ENCODE measurements around the gene GABPB1.

GRCh38 chr15:50289749-50290148 lies 65.2 kb downstream of the GABPB1 start:
- TF ChIP-seq, protein P1, sequence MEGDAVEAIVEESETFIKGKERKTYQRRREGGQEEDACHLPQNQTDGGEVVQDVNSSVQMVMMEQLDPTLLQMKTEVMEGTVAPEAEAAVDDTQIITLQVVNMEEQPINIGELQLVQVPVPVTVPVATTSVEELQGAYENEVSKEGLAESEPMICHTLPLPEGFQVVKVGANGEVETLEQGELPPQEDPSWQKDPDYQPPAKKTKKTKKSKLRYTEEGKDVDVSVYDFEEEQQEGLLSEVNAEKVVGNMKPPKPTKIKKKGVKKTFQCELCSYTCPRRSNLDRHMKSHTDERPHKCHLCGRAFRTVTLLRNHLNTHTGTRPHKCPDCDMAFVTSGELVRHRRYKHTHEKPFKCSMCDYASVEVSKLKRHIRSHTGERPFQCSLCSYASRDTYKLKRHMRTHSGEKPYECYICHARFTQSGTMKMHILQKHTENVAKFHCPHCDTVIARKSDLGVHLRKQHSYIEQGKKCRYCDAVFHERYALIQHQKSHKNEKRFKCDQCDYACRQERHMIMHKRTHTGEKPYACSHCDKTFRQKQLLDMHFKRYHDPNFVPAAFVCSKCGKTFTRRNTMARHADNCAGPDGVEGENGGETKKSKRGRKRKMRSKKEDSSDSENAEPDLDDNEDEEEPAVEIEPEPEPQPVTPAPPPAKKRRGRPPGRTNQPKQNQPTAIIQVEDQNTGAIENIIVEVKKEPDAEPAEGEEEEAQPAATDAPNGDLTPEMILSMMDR (optimal IDR thresholded peaks at IDR 0.05 in 1 of 3, IDR thresholded peaks at IDR 0.05 in 1 of 3, conservative IDR thresholded peaks at IDR 0.05 in 1 of 3; ENCODE audit: extremely low read depth in 1 of 3, insufficient read depth in 2 of 3, low read length in 3 of 3) = no peak
- no peak for TF ChIP-seq EZH2 (IDR thresholded peaks at IDR 0.05; ENCODE audit: low read length)
